GM18867 (cell line): Measurements from ENCODE around the gene ZC3H10.
"Not testable (repeated sequence)": the region's sequence is repeated elsewhere in the genome, so short reads cannot be mapped to it uniquely, and the experiment has no call there.

Experiments used
- ATAC-seq: cut with Tn5 transposase; IDR thresholded peaks from one replicate; pipeline ENCODE4 v1.9.1; 2021; ENCODE audit warnings: mild to moderate bottlenecking, moderate library complexity; ENCODE audit not compliant: unreplicated experiment

Gene ZC3H10

GRCh38 chr12:56117778-56118687 is at the start of gene ZC3H10:
Gene ZC3H10, plus strand, starts transcription at chr12:56118266. Its CDS starts 2,297 bp downstream, at chr12:56120563.
- ATAC-seq, result peak; percentile 82

GRCh38 chr12:56071648-56072047 is 46.4 kb upstream of the ZC3H10 start:
- no peak for ATAC-seq

- no peak for ATAC-seq
Measured at GRCh38 chr12:56074396-56074795, 43.7 kb upstream of the ZC3H10 start.

- ATAC-seq, result not testable (repeated sequence)
Measured at GRCh38 chr12:56077966-56078365, 40.1 kb upstream of the ZC3H10 start.

- no peak for ATAC-seq
Measured at GRCh38 chr12:56078427-56078826, 39.6 kb upstream of the ZC3H10 start.

GRCh38 chr12:56078931-56079722 is 38.9 kb upstream of the ZC3H10 start:
- peak; percentile 61 for ATAC-seq

GRCh38 chr12:56079723-56080555 is 38.1 kb upstream of the ZC3H10 start, which contains the start of gene ERBB3:
Gene ERBB3, plus strand, starts transcription at chr12:56080165. Its CDS starts 136 bp downstream, at chr12:56080301.
- ATAC-seq, result peak; percentile 42

GRCh38 chr12:56080556-56081138 is 37.4 kb upstream of the ZC3H10 start:
- ATAC-seq, result no peak

- ATAC-seq, result no peak
Measured at GRCh38 chr12:56081393-56082347, 36.4 kb upstream of the ZC3H10 start.

GRCh38 chr12:56082382-56082781 is 35.7 kb upstream of the ZC3H10 start:
- ATAC-seq, result no peak

GRCh38 chr12:56082967-56083366 is 35.1 kb upstream of the ZC3H10 start:
- ATAC-seq, result no peak

- ATAC-seq, result no peak
Measured at GRCh38 chr12:56084958-56085543, 33.0 kb upstream of the ZC3H10 start.

GRCh38 chr12:56086096-56086495 is 32.0 kb upstream of the ZC3H10 start:
- ATAC-seq, result no peak

GRCh38 chr12:56086608-56087007 is 31.5 kb upstream of the ZC3H10 start:
- no peak for ATAC-seq

- ATAC-seq, result no peak
Measured at GRCh38 chr12:56087220-56087619, 30.8 kb upstream of the ZC3H10 start.

- ATAC-seq, result no peak
Measured at GRCh38 chr12:56097738-56098137, 20.3 kb upstream of the ZC3H10 start.

GRCh38 chr12:56098592-56098991 is 19.5 kb upstream of the ZC3H10 start:
- no peak for ATAC-seq

- ATAC-seq, result no peak
Measured at GRCh38 chr12:56099787-56100186, 18.3 kb upstream of the ZC3H10 start.

- ATAC-seq, result no peak
Measured at GRCh38 chr12:56101045-56101444, 17.0 kb upstream of the ZC3H10 start.
